Heart left ventricle (tissue), 16 donors: ENCODE data around the gene WIPF2. TPM values are rescaled to one million over a fixed set of nuclear protein-coding genes. Genes with fewer than 3 reads are reported as not detected.

ENCODE experiments used
- ATAC-seq, 4 donors: fragments of 200-7000 bp; cut with Tn5 transposase; one replicate each; pipeline ENCODE4 v1.9.1; 2020 to 2022; ENCODE audit warnings: moderate library complexity in 4 of 4, mild to moderate bottlenecking in 3 of 4, moderate number of reproducible peaks in 1 of 4
- DNase-seq, 5 donors: peaks; one replicate each; pipeline ENCODE4 v3.0.0-alpha.2; 2020
- H3K27ac ChIP-seq, 12 donors: fragments of 200-600 bp; sonication (generic) in 4 of 12; one replicate each; pipeline versions ENCODE4 v1.5.0 to v1.8.0; 2016 to 2022; ENCODE audit warnings: mild to moderate bottlenecking in 2 of 12
- H3K27me3 ChIP-seq, 9 donors: fragments of 200-600 bp; sonication (generic) in 2 of 9; one replicate each; pipeline versions ENCODE4 v1.5.1 to v1.8.0; 2016 to 2022; ENCODE audit warnings: mild to moderate bottlenecking in 3 of 9
- H3K36me3 ChIP-seq, 9 donors: fragments of 200-600 bp; sonication (generic) in 2 of 9; one replicate each; pipeline versions ENCODE4 v1.5.0 to v1.8.0; 2018 to 2022; ENCODE audit warnings: mild to moderate bottlenecking in 2 of 9
- H3K4me1 ChIP-seq, 12 donors: fragments of 200-600 bp; sonication (generic) in 4 of 12; one replicate each; pipeline versions ENCODE4 v1.5.0 to v1.8.0; 2016 to 2022; ENCODE audit warnings: mild to moderate bottlenecking in 3 of 12
- H3K4me3 ChIP-seq, 12 donors: fragments of 200-600 bp; sonication (generic) in 4 of 12; one replicate each; pipeline versions ENCODE4 v1.5.0 to v1.8.0; 2017 to 2022; ENCODE audit warnings: mild to moderate bottlenecking in 9 of 12, moderate library complexity in 4 of 12
- H3K9me3 ChIP-seq, 12 donors: fragments of 200-600 bp; sonication (generic) in 4 of 12; one replicate each; pipeline versions ENCODE4 v1.5.0 to v1.8.0; 2016 to 2022; ENCODE audit warnings: mild to moderate bottlenecking in 1 of 12
- POLR2A ChIP-seq, 2 donors: fragments of 450-650 bp; IDR thresholded peaks; one replicate each; pipeline ENCODE4 v1.6.1; 2017; ENCODE audit warnings: antibody characterized with exemption in 2 of 2, mild to moderate bottlenecking in 2 of 2, moderate library complexity in 2 of 2
- WGBS, 4 donors: extraction: QIAGEN DNeasy Blood & Tissue Kit in 2 of 4; methylation state at CpG; one replicate each; pipeline versions ENCODE4 v1.1.5 to v1.1.7; 2013 to 2018; 5-methylcytosine and 5-hydroxymethylcytosine counted together
- intact Hi-C, 10 donors: fragments of 100-400 bp; cut with DNase I; formaldehyde crosslinking; loops; one replicate each; pipeline versions ENCODE4 v1.11.1 to v1.14.2; 2022
- polyA plus RNA-seq, 2 donors: library from polyadenylated mRNA; stranded (reverse); fragments of 200-250 nt; gene quantifications; one replicate each; pipeline ENCODE4 v1.2.3, GENCODE V29; 2013
- total RNA-seq, 9 donors: library from RNA; depleted of rRNA in 2 of 9; stranded (reverse); fragments of >200 nt in 2 of 9; fragmentation: NEBNext Ultra II Directional in 3 of 9; extraction: Animal tissue kit (Norgen Biotek cat#: 25700) in 3 of 9; gene quantifications; one replicate each; pipeline versions ENCODE4 v1.1.0 to v1.2.4, GENCODE V29; 2016 to 2023
- TF ChIP-seq, protein P1 (sequence below), 12 donors: fragments of 200-600 bp; sonication (generic) in 4 of 12; IDR thresholded peaks; one replicate each; pipeline versions ENCODE4 v1.5.0 to v1.8.0; 2018 to 2022; ENCODE audit warnings: antibody characterized with exemption in 12 of 12, mild to moderate bottlenecking in 5 of 12
- donor health status: ischemic (EF 13 %, LVEDD 7.1; RV severe dilation, severe dysfunction).
- donor health status: healthy with polysubstance abuse.
- donor health status: DM: no; HTN: yes; CAD: no.
- donor health status: DM: no; HTN: no; CAD: no.
- donor health status: ischemic (EF 25% LVEDD 6.9; RV normal size, moderate dysfunction).
- donor health status: ischemic (EF 25% LVEDD 5.7; RV mildly dilated, moderate dysfunction).
- donor health status: healthy.
- donor health status: DM: yes; HTN: yes; CAD: no.
- donor health status: ischemic (EF 35%, LVEDD 5.7; RV mildly dilated, moderate dysfunction).
- donor health status: nonischemic (EF 11% LVEDD 7.7; RV severe dilation, severe dysfunction).
- donor health status: DM: yes; HTN: yes; CAD: no.
- donor health status: PGD.
- donor health status: ischemic (EF 29% LVEDD 5.4; RV normal size, mild dysfunction).
- donor health status: nonischemic (EF 23%, LVEDD 6.1; RV moderate dilation, normal function).

WIPF2 gene
- total and polyA plus RNA-seq, 11 donors = 6.6 to 17.6 (median 11.2) TPM

DNA sequence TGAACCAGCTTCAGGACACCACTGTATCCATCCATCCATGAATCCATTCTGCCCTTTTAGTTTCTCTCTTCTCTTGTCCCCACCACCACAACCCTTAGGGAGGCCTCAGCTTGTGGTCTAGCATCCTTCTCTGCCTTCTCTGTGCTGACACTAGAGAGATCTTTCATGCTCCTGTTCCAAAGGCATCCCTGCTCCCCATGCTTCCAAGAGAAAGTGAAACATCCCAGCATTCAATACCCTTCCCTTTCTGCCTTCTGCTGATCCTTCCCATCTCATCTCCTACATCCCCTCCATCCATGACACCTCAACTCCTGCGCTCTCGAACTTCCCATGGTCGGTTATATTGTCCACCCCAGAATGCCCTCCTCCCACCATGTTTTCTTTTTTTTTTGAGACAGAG is 31.9 kb upstream of the WIPF2 start:
- DNase-seq (no peak), ATAC-seq (no peak)
- Histone ChIP-seq H3K36me3 (peaks cover 0 to 5% (median 0%) of the 10 kb centered on the region in 9 donors), H3K27me3 (no peaks in the 10 kb centered on the region), H3K4me3 (no peak overlapping the region), H3K27ac (no peak overlapping the region), H3K9me3 (no peaks in the 10 kb centered on the region), H3K4me1 (peaks cover 0 to 20% (median 7%) of the 10 kb centered on the region in 12 donors)
- no peak for TF ChIP-seq POLR2A (IDR thresholded peaks at IDR 0.05)
- TF ChIP-seq, protein P1, sequence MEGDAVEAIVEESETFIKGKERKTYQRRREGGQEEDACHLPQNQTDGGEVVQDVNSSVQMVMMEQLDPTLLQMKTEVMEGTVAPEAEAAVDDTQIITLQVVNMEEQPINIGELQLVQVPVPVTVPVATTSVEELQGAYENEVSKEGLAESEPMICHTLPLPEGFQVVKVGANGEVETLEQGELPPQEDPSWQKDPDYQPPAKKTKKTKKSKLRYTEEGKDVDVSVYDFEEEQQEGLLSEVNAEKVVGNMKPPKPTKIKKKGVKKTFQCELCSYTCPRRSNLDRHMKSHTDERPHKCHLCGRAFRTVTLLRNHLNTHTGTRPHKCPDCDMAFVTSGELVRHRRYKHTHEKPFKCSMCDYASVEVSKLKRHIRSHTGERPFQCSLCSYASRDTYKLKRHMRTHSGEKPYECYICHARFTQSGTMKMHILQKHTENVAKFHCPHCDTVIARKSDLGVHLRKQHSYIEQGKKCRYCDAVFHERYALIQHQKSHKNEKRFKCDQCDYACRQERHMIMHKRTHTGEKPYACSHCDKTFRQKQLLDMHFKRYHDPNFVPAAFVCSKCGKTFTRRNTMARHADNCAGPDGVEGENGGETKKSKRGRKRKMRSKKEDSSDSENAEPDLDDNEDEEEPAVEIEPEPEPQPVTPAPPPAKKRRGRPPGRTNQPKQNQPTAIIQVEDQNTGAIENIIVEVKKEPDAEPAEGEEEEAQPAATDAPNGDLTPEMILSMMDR (IDR thresholded peaks at IDR 0.05) = no peak
- intact Hi-C loops = no loop called here
- WGBS, 4 donors = 88 to 93% (median 92%) methylated on average over 3 of the region's 3 CpGs

DNA sequence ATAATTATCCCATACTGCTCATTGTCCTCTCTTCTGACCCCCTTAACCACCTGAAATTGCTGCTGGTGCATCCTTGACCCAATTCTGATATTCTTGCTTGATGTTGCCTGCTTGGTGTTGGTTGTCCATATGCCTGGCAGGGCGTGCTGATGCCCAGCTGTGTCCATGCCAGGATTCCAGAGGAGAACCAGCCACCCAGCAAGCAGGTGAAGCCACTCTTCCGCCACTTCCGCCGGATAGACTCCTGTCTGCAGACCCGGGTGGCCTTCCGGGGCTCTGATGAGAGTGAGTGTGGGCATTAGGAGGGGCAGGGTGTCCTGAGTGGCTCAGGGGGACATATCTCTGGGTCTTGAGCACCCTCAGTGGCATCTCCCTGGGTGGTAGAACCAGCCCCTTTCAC is 30.4 kb upstream of the WIPF2 start:
- no peak for TF ChIP-seq POLR2A (IDR thresholded peaks at IDR 0.05)
- TF ChIP-seq, protein P1 (IDR thresholded peaks at IDR 0.05) = no peak
- no peak overlapping the region for H3K27ac ChIP-seq
- no peak for ATAC-seq
- H3K4me1 ChIP-seq = peaks cover 0 to 21% (median 7%) of the 10 kb centered on the region in 12 donors
- intact Hi-C loops = no loop called here
- no peaks in the 10 kb centered on the region for H3K27me3 ChIP-seq
- no peak for DNase-seq
- H3K9me3 ChIP-seq = no peaks in the 10 kb centered on the region
- WGBS, 4 donors = 94 to 98% (median 94%) methylated on average over 6 of the region's 6 CpGs
- H3K4me3 ChIP-seq = no peak overlapping the region
- H3K36me3 ChIP-seq = peaks cover 0 to 12% (median 0%) of the 10 kb centered on the region in 9 donors

DNA sequence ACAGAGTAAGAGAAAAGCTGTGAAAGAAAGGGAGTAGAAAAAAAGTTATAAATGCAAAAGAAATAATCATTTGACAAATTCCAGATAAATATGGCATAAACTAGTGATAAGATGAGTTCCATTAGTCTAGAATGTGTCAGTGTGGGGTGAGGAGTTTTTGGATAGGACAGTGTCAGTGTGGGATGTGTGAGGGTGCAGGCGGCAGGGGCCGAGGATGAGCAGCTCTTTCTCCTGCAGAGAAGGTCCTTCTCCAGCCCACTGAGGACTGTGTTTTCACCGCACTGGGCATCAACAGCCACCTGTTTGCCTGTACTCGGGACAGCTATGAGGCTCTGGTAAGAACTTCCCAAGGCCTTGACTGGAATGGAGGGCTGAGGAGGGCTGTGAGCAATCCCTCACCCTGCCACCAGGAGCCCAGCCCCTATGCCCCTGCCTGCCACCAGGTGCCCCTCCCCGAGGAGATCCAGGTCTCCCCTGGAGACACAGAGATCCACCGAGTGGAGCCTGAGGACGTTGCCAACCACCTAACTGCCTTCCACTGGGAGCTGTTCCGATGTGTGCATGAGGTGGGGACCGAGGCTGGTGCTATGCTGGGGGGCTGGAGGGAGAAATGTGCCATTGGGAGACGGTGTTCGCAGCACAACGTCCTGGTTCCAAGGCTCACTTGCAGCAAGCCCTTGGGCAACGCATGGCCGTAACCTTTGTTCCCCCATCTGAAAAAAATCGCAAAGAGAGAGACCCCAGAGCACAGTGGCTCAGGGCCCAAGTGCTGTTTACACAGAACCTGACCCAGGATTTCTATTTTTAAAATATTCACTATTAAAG is 28.7 kb upstream of the WIPF2 start:
- ATAC-seq = no peak
- WGBS, 4 donors = 79 to 86% (median 81%) methylated on average over 10 to 15 of the region's 15 CpGs
- Histone ChIP-seq H3K4me1 (peaks cover 0 to 23% (median 8%) of the 10 kb centered on the region in 12 donors), H3K27me3 (no peaks in the 10 kb centered on the region), H3K27ac (peak overlapping the region in 2 of 12 donors; percentile 43 to 67), H3K4me3 (peak overlapping the region in 6 of 12 donors; percentile 59 to 75 (median 65)), H3K9me3 (no peaks in the 10 kb centered on the region), H3K36me3 (peaks cover 0 to 12% (median 0%) of the 10 kb centered on the region in 9 donors)
- DNase-seq = no peak
- intact Hi-C loops = loop anchor here in 6 of 10 donors (2.0 to 10.0 kb wide), 7 partner anchors 78 to 224 kb away; partner anchors contain the start of genes CSF3 (in 2 of the 6) and TOP2A (in 2 of the 6)
- no peak for TF ChIP-seq POLR2A (IDR thresholded peaks at IDR 0.05)
- TF ChIP-seq, protein P1 (IDR thresholded peaks at IDR 0.05) = peak in 2 of 12 donors; percentile 3 to 11
